ENCODE results near the gene TBPL2. TPM values are rescaled to one million over a fixed set of nuclear protein-coding genes. Genes with fewer than 3 reads are reported as not detected.

Gene TBPL2
- total RNA-seq, 1 experiment from 2014 or later: not detected

- H3K9me3 Mint-ChIP-seq (ENCODE audit: unreplicated experiment): no peaks in the 10 kb centered on the region
- H3K27me3 Mint-ChIP-seq (ENCODE audit: insufficient read depth, unreplicated experiment): no peaks in the 10 kb centered on the region
- no TSS peak for BruUV-seq (replicated peaks)
- no peak overlapping the region for H3K4me3 Mint-ChIP-seq (ENCODE audit: unreplicated experiment)
- DNase-seq (ENCODE audit: unreplicated experiment): no peak
- H3K4me1 Mint-ChIP-seq (ENCODE audit: insufficient read depth, unreplicated experiment): peaks cover 6% of the 10 kb centered on the region
- intact Hi-C loops (cut with micrococcal nuclease): no loop called here
- ChIA-PET CTCF (interaction anchor here (0.6 to 1.7 kb wide), 3 partner anchors 26 to 111 kb away, joined by 3 read pairs; no protein-coding TSS in a partner anchor), POLR2A (interaction anchor here (0.6 to 1.2 kb wide), 2 partner anchors 10 to 158 kb away, joined by 3 to 4 read pairs; no protein-coding TSS in a partner anchor)
- peaks cover 72% of the 10 kb centered on the region for H3K36me3 Mint-ChIP-seq (ENCODE audit: insufficient read depth, unreplicated experiment)
- H3K27ac Mint-ChIP-seq (ENCODE audit: low read depth, unreplicated experiment): no peak overlapping the region
- TF ChIP-seq CTCF (IDR thresholded peaks at IDR 0.05; ENCODE audit: unreplicated experiment): no peak
These were observed 58.9 kb downstream of the TBPL2 start for GRCh38 chr14:55381561-55381960.

- H3K36me3 Mint-ChIP-seq (ENCODE audit: insufficient read depth, unreplicated experiment): peaks cover 74% of the 10 kb centered on the region
- no peaks in the 10 kb centered on the region for H3K27me3 Mint-ChIP-seq (ENCODE audit: insufficient read depth, unreplicated experiment)
- no peaks in the 10 kb centered on the region for H3K9me3 Mint-ChIP-seq (ENCODE audit: unreplicated experiment)
- ChIA-PET CTCF (interaction anchor here (0.6 to 1.7 kb wide), 2 partner anchors 25 to 110 kb away, joined by 3 read pairs; no protein-coding TSS in a partner anchor), POLR2A (interaction anchor here (0.6 kb wide), 2 partner anchors 18 to 158 kb away, joined by 3 read pairs; no protein-coding TSS in a partner anchor)
- H3K27ac Mint-ChIP-seq (ENCODE audit: low read depth, unreplicated experiment): no peak overlapping the region
- no TSS peak for BruUV-seq (replicated peaks)
- TF ChIP-seq CTCF (IDR thresholded peaks at IDR 0.05; ENCODE audit: unreplicated experiment): no peak
- intact Hi-C loops (cut with micrococcal nuclease): no loop called here
- DNase-seq (ENCODE audit: unreplicated experiment): no peak
- H3K4me3 Mint-ChIP-seq (ENCODE audit: unreplicated experiment): no peak overlapping the region
- peaks cover 6% of the 10 kb centered on the region for H3K4me1 Mint-ChIP-seq (ENCODE audit: insufficient read depth, unreplicated experiment)
These were observed 59.4 kb downstream of the TBPL2 start for GRCh38 chr14:55381040-55381439.

- Mint-ChIP-seq H3K9me3 (ENCODE audit: unreplicated experiment) (no peaks in the 10 kb centered on the region), H3K4me3 (ENCODE audit: unreplicated experiment) (no peak overlapping the region), H3K27ac (ENCODE audit: low read depth, unreplicated experiment) (no peak overlapping the region), H3K4me1 (ENCODE audit: insufficient read depth, unreplicated experiment) (no peaks in the 10 kb centered on the region), H3K36me3 (ENCODE audit: insufficient read depth, unreplicated experiment) (peaks cover 66% of the 10 kb centered on the region), H3K27me3 (ENCODE audit: insufficient read depth, unreplicated experiment) (no peaks in the 10 kb centered on the region)
- intact Hi-C loops (cut with micrococcal nuclease): no loop called here
- no TSS peak for BruUV-seq (replicated peaks)
- ChIA-PET POLR2A (interaction anchor here (0.7 kb wide), 1 partner anchor 15 kb away, joined by 6 read pairs; no protein-coding TSS in a partner anchor), CTCF (interaction anchor here (0.7 to 0.8 kb wide), 2 partner anchors 61 to 132 kb away, joined by 3 read pairs; no protein-coding TSS in a partner anchor)
- no peak for TF ChIP-seq CTCF (IDR thresholded peaks at IDR 0.05; ENCODE audit: unreplicated experiment)
- DNase-seq (ENCODE audit: unreplicated experiment): no peak
These were observed 63.2 kb downstream of the TBPL2 start for GRCh38 chr14:55377236-55377635.

GRCh38 chr14:55374771-55375170 lies 65.6 kb downstream of the TBPL2 start:
- no peak overlapping the region for H3K27ac Mint-ChIP-seq (ENCODE audit: low read depth, unreplicated experiment)
- no peaks in the 10 kb centered on the region for H3K9me3 Mint-ChIP-seq (ENCODE audit: unreplicated experiment)
- no peak for DNase-seq (ENCODE audit: unreplicated experiment)
- H3K4me1 Mint-ChIP-seq (ENCODE audit: insufficient read depth, unreplicated experiment): no peaks in the 10 kb centered on the region
- CTCF ChIA-PET: interaction anchor here (1.0 to 2.1 kb wide), 2 partner anchors 11 to 20 kb away, joined by 3 to 10 read pairs; no protein-coding TSS in a partner anchor
- no peak for TF ChIP-seq CTCF (IDR thresholded peaks at IDR 0.05; ENCODE audit: unreplicated experiment)
- POLR2A ChIA-PET: interaction anchor here (0.6 to 1.5 kb wide), 4 partner anchors 14 to 1213 kb away, joined by 3 to 5 read pairs (median 4); partner anchors contain the start of gene ATG14
- intact Hi-C loops (cut with micrococcal nuclease): no loop called here
- no peaks in the 10 kb centered on the region for H3K27me3 Mint-ChIP-seq (ENCODE audit: insufficient read depth, unreplicated experiment)
- H3K4me3 Mint-ChIP-seq (ENCODE audit: unreplicated experiment): no peak overlapping the region
- no TSS peak for BruUV-seq (replicated peaks)
- H3K36me3 Mint-ChIP-seq (ENCODE audit: insufficient read depth, unreplicated experiment): peaks cover 48% of the 10 kb centered on the region
